Fibroblast of lung (primary cell): ENCODE results near the gene RNFT2.

Experiments
- EZH2 ChIP-seq: IDR thresholded peaks from 2 replicates; pipeline ENCODE4 v1.5.1; 2012; ENCODE audit warnings: low read length, control low read depth, mild to moderate bottlenecking; ENCODE audit errors: missing control alignments
- TF ChIP-seq, protein P1 (sequence below), 2 donors: IDR thresholded peaks in 1 of 2; conservative IDR thresholded peaks in 1 of 2; 1 replicate in 1 of 2; 2 replicates in 1 of 2; pipeline ENCODE4 v1.5.1; 2011 to 2012; ENCODE audit warnings: low read length in 2 of 2, control low read depth in 1 of 2, inconsistent platforms in 1 of 2, low read depth in 1 of 2, mild to moderate bottlenecking in 1 of 2

DNA sequence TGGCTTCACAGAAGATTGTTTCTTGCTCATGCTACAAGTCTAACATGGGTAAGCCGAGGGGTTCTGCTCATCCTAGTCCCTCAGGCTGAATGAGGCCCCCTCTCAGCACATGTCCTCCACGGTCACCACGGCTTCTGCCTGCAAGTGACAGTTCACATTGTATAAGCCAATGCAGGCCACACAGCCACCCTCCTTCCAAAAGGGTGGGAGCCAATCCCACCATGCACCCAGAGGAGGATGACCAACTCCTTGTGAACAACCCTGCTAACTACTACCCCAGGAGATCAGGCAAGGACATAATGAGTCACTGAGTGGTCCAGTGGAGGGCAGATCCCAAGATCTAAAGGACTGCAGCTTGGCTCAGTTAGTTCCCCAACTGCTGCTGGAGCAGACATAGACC lies 6.3 kb upstream of the RNFT2 start:
- TF ChIP-seq, protein P1, sequence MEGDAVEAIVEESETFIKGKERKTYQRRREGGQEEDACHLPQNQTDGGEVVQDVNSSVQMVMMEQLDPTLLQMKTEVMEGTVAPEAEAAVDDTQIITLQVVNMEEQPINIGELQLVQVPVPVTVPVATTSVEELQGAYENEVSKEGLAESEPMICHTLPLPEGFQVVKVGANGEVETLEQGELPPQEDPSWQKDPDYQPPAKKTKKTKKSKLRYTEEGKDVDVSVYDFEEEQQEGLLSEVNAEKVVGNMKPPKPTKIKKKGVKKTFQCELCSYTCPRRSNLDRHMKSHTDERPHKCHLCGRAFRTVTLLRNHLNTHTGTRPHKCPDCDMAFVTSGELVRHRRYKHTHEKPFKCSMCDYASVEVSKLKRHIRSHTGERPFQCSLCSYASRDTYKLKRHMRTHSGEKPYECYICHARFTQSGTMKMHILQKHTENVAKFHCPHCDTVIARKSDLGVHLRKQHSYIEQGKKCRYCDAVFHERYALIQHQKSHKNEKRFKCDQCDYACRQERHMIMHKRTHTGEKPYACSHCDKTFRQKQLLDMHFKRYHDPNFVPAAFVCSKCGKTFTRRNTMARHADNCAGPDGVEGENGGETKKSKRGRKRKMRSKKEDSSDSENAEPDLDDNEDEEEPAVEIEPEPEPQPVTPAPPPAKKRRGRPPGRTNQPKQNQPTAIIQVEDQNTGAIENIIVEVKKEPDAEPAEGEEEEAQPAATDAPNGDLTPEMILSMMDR (conservative IDR thresholded peaks at IDR 0.05 in 1 of 2, IDR thresholded peaks at IDR 0.05 in 1 of 2; ENCODE audit: low read depth in 1 of 2, low read length in 2 of 2) = no peak
- TF ChIP-seq EZH2 = no peak
